ENCODE data around the gene PDCL2. TPM values are rescaled to one million over a fixed set of nuclear protein-coding genes. Genes with fewer than 3 reads are reported as not detected.

PDCL2 gene
- total and polyA plus RNA-seq, 3 experiments from 2014 or later: not detected

DNA sequence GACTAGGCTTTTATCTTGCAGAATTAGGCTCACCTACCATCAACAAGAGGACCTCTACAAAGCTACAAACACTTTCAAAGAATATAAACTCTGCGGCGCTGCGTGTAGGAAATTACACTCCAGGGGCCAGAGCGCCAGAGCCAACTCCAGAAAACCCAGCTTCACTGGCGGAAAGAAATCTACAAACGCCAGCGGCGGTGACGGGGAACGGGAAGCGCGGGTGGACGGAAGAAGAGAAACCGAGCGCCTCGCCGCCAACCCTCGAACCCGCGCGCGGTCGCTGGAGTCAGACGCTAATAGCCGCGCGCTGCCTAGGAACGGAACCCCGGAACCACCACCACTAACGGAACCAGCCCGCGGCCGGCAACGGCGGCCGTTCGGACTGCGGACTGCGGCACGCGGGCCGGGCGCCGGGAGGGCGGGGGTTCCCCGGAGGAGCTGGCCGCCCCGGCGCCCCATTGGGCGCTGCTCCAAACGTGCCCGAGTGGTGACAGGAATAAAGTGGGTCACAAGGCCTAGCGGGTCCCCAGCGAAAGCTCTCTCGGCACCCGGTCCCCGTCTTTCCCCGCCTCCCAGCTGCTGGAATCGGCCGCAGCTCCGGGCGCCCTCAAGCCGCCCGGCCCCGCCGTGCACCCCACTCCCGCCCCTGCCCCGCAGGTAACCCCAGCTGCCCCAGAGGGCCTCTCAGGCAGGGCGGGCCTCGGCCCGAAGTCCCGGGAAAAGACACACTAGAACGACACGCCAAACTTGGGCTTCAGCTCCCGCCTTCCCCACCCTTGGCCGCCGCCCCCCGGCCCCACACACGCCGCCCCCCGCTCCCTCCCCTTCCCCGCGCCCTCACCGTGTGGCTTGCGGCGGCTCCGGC is 46.2 kb downstream of the PDCL2 start:
- Histone ChIP-seq H3K4me1 (ENCODE audit: insufficient read depth, low read length) (peaks cover 6% of the 10 kb centered on the region), H3K27me3 (ENCODE audit: insufficient read depth, low read length, poor library complexity, severe bottlenecking) (no peaks in the 10 kb centered on the region), H3K36me3 (ENCODE audit: insufficient read depth, low read length) (no peaks in the 10 kb centered on the region), H3K9me3 (ENCODE audit: low read length) (no peaks in the 10 kb centered on the region), H3K27ac (ENCODE audit: low read depth, low read length) (peak overlapping the region; percentile 81), H3K4me3 (ENCODE audit: low read length) (peak overlapping the region; percentile 58)
- Mint-ChIP-seq H3K9me3 (no peaks in the 10 kb centered on the region), H3K27ac (peak overlapping the region; percentile 87 to 99 (median 94)), H3K36me3 (peaks cover 0 to 6% (median 0%) of the 10 kb centered on the region in 3 donors), H3K4me3 (peak overlapping the region; percentile 90 to 98 (median 95)), H3K27me3 (peaks cover 0 to 3% of the 10 kb centered on the region in 2 donors), H3K4me1 (peaks cover 31 to 58% (median 51%) of the 10 kb centered on the region in 3 donors)
- peak; percentile 58 to 75 (median 72) for DNase-seq
- ChIA-PET POLR2A (interaction anchor here (0.6 to 3.1 kb wide), 10 partner anchors 8 to 1432 kb away, joined by 3 to 21 read pairs (median 4); partner anchors contain the start of genes NOA1, REST, SRD5A3 and TMEM165), CTCF (interaction anchor here (0.8 to 2.6 kb wide), 9 partner anchors 8 to 451 kb away, joined by 3 to 12 read pairs (median 3); partner anchors contain the start of genes SRD5A3 and TMEM165)

DNA sequence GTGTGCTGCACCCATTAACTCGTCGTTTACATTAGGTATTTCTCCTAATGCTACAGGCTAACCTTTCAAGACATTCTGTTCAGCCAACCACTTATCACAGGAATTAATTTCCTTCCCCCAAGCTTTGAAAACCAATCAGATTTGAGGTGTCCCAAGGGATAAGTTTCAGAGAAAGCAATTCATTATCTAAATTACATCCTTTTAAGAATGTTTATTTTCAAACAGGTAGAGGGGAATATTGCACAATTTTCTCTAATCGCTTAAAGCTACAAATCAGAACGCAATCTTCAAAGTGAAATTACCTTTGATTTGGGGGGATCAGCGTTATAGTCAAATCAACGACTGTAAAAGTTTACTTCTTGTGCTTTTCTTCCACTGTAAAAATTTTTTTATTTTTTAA is 46.9 kb downstream of the PDCL2 start:
- POLR2A ChIA-PET: interaction anchor here (1.4 to 3.1 kb wide), 4 partner anchors 9 to 1363 kb away, joined by 5 to 21 read pairs (median 8); partner anchors contain the start of genes REST, SRD5A3 and TMEM165
- H3K9me3 Mint-ChIP-seq: no peaks in the 10 kb centered on the region
- H3K36me3 Mint-ChIP-seq: peaks cover 0 to 6% (median 0%) of the 10 kb centered on the region in 3 donors
- no peaks in the 10 kb centered on the region for H3K27me3 ChIP-seq (ENCODE audit: insufficient read depth, low read length, poor library complexity, severe bottlenecking)
- no peak for DNase-seq
- H3K4me1 ChIP-seq (ENCODE audit: insufficient read depth, low read length): peaks cover 6% of the 10 kb centered on the region
- peaks cover 0 to 3% of the 10 kb centered on the region in 2 donors for H3K27me3 Mint-ChIP-seq
- H3K4me1 Mint-ChIP-seq: peaks cover 33 to 58% (median 50%) of the 10 kb centered on the region in 3 donors
- peak overlapping the region; percentile 87 to 99 (median 94) for H3K27ac Mint-ChIP-seq
- H3K36me3 ChIP-seq (ENCODE audit: insufficient read depth, low read length): no peaks in the 10 kb centered on the region
- peak overlapping the region; percentile 58 for H3K4me3 ChIP-seq (ENCODE audit: low read length)
- CTCF ChIA-PET: interaction anchor here (1.1 to 2.6 kb wide), 5 partner anchors 9 to 199 kb away, joined by 3 to 12 read pairs (median 7); partner anchors contain the start of genes SRD5A3 and TMEM165
- peak overlapping the region; percentile 81 for H3K27ac ChIP-seq (ENCODE audit: low read depth, low read length)
- no peaks in the 10 kb centered on the region for H3K9me3 ChIP-seq (ENCODE audit: low read length)
- peak overlapping the region; percentile 90 to 98 (median 95) for H3K4me3 Mint-ChIP-seq

DNA sequence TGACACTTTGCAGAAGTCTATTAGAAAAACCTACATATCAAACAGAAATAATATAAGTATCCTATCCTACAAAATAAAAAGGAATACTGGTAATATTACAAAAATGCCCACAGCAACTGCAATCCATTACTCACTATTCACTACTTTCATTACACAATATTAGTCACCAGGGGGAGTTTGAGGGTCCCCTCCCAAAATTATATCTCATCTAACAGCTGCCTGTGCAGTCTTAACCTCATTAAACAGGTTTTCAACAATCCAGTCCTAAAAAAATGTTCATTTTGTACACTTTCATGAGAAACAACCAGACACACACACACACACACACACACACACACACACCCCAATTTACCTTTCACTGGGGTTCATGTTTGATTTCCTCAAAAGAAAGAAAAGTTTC is 48.2 kb downstream of the PDCL2 start:
- Histone ChIP-seq H3K4me1 (ENCODE audit: insufficient read depth, low read length) (peaks cover 14% of the 10 kb centered on the region), H3K4me3 (ENCODE audit: low read length) (no peak overlapping the region), H3K27me3 (ENCODE audit: insufficient read depth, low read length, poor library complexity, severe bottlenecking) (no peaks in the 10 kb centered on the region), H3K9me3 (ENCODE audit: low read length) (no peaks in the 10 kb centered on the region), H3K27ac (ENCODE audit: low read depth, low read length) (no peak overlapping the region), H3K36me3 (ENCODE audit: insufficient read depth, low read length) (no peaks in the 10 kb centered on the region)
- no peaks in the 10 kb centered on the region for H3K9me3 Mint-ChIP-seq
- H3K27ac Mint-ChIP-seq: peak overlapping the region in 6 of 8 donors; percentile 7 to 92 (median 35)
- H3K36me3 Mint-ChIP-seq: peaks cover 0 to 6% (median 0%) of the 10 kb centered on the region in 3 donors
- peak overlapping the region in 1 of 7 donors; percentile 90 for H3K4me3 Mint-ChIP-seq
- ChIA-PET POLR2A (no interaction called here), CTCF (no interaction called here)
- H3K27me3 Mint-ChIP-seq: peaks cover 0 to 3% of the 10 kb centered on the region in 2 donors
- DNase-seq: no peak
- peaks cover 37 to 68% (median 55%) of the 10 kb centered on the region in 3 donors for H3K4me1 Mint-ChIP-seq

DNA sequence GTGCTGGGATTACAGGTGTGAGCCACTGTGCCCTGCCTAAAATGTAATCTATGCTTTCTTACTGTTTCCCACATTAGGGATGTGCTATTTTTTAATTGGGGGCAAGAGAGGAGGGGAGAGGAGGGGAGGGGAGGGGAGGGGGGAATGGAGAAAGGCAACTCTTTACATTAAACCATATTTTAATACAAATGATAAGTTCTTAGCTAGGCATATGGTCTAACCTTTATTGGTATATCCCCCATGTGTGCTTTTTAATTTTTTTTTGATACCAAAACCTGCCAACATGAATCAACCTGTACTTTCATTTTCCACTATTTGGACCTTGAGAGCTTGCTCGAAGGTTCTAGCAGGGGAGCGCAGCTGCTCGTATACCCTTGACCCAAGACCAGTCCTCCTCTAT is 51.8 kb downstream of the PDCL2 start:
- Mint-ChIP-seq H3K4me3 (peak overlapping the region in 2 of 7 donors; percentile 20 to 54), H3K4me1 (peaks cover 44 to 77% (median 60%) of the 10 kb centered on the region in 3 donors), H3K36me3 (peaks cover 0 to 7% (median 0%) of the 10 kb centered on the region in 3 donors), H3K27me3 (no peaks in the 10 kb centered on the region), H3K9me3 (no peaks in the 10 kb centered on the region), H3K27ac (peak overlapping the region in 5 of 8 donors; percentile 20 to 46 (median 26))
- no peak overlapping the region for H3K27ac ChIP-seq (ENCODE audit: low read depth, low read length)
- H3K4me1 ChIP-seq (ENCODE audit: insufficient read depth, low read length): peaks cover 14% of the 10 kb centered on the region
- H3K36me3 ChIP-seq (ENCODE audit: insufficient read depth, low read length): no peaks in the 10 kb centered on the region
- DNase-seq: no peak
- no peaks in the 10 kb centered on the region for H3K27me3 ChIP-seq (ENCODE audit: insufficient read depth, low read length, poor library complexity, severe bottlenecking)
- CTCF ChIA-PET: no interaction called here
- POLR2A ChIA-PET: no interaction called here
- H3K9me3 ChIP-seq (ENCODE audit: low read length): no peaks in the 10 kb centered on the region
- no peak overlapping the region for H3K4me3 ChIP-seq (ENCODE audit: low read length)

DNA sequence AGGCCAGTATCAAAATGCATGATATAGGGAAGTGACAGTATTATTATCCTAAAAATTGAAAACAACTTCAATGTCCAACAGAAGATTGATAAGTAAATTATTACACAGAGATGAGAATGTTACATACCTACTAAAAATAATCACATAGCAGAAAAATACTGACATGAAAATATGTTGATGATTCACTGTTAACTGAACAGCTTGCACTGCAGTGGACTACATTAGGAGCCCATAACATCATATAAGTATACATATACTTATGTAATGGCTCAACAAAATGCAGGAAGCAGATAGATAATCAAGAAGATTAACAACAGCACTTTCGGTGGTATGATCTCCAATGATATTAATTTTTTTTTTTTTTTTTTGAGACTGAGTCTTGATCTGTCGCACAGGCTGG is 52.4 kb downstream of the PDCL2 start:
- Histone ChIP-seq H3K9me3 (ENCODE audit: low read length) (no peaks in the 10 kb centered on the region), H3K27me3 (ENCODE audit: insufficient read depth, low read length, poor library complexity, severe bottlenecking) (no peaks in the 10 kb centered on the region), H3K4me3 (ENCODE audit: low read length) (no peak overlapping the region), H3K4me1 (ENCODE audit: insufficient read depth, low read length) (peaks cover 14% of the 10 kb centered on the region), H3K27ac (ENCODE audit: low read depth, low read length) (no peak overlapping the region), H3K36me3 (ENCODE audit: insufficient read depth, low read length) (no peaks in the 10 kb centered on the region)
- Mint-ChIP-seq H3K27me3 (no peaks in the 10 kb centered on the region), H3K9me3 (no peaks in the 10 kb centered on the region), H3K4me3 (no peak overlapping the region), H3K4me1 (peaks cover 39 to 71% (median 54%) of the 10 kb centered on the region in 3 donors), H3K27ac (peak overlapping the region in 3 of 8 donors; percentile 36 to 41 (median 39)), H3K36me3 (peaks cover 0 to 7% (median 0%) of the 10 kb centered on the region in 3 donors)
- POLR2A ChIA-PET: no interaction called here
- DNase-seq: no peak
- CTCF ChIA-PET: no interaction called here

DNA sequence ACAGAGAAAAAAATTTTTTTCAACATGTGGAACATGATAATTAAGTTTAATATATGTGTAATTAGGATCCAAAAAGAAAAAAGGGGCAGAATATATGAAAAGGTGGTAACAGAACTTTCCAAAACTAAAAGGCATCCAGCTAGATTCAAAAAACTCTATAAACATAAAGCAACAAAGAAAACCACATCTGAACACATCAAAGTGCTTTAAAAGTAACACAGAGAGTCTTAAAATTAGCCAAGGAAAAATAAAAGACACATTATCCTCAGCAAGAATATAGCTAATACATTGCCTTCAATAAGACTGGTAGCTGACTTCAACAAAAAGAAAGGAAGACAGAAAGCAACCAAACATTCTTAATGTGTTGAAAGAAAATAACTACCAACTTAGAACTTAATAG is 53.5 kb downstream of the PDCL2 start:
- H3K4me3 ChIP-seq (ENCODE audit: low read length): no peak overlapping the region
- POLR2A ChIA-PET: no interaction called here
- no peaks in the 10 kb centered on the region for H3K36me3 ChIP-seq (ENCODE audit: insufficient read depth, low read length)
- H3K9me3 ChIP-seq (ENCODE audit: low read length): no peaks in the 10 kb centered on the region
- H3K27me3 Mint-ChIP-seq: no peaks in the 10 kb centered on the region
- no peaks in the 10 kb centered on the region for H3K27me3 ChIP-seq (ENCODE audit: insufficient read depth, low read length, poor library complexity, severe bottlenecking)
- H3K4me1 Mint-ChIP-seq: peaks cover 32 to 60% (median 43%) of the 10 kb centered on the region in 3 donors
- peaks cover 0 to 15% (median 0%) of the 10 kb centered on the region in 3 donors for H3K36me3 Mint-ChIP-seq
- H3K4me3 Mint-ChIP-seq: peak overlapping the region in 5 of 7 donors; percentile 22 to 37 (median 33)
- peaks cover 14% of the 10 kb centered on the region for H3K4me1 ChIP-seq (ENCODE audit: insufficient read depth, low read length)
- CTCF ChIA-PET: interaction anchor here (1.0 kb wide), 1 partner anchor 16 kb away, joined by 3 read pairs; no protein-coding TSS in a partner anchor
- H3K9me3 Mint-ChIP-seq: peaks cover 0 to 3% (median 0%) of the 10 kb centered on the region in 5 donors
- H3K27ac Mint-ChIP-seq: peak overlapping the region in 7 of 8 donors; percentile 10 to 88 (median 55)
- peak in 1 of 5 donors; percentile 22 for DNase-seq
- no peak overlapping the region for H3K27ac ChIP-seq (ENCODE audit: low read depth, low read length)

DNA sequence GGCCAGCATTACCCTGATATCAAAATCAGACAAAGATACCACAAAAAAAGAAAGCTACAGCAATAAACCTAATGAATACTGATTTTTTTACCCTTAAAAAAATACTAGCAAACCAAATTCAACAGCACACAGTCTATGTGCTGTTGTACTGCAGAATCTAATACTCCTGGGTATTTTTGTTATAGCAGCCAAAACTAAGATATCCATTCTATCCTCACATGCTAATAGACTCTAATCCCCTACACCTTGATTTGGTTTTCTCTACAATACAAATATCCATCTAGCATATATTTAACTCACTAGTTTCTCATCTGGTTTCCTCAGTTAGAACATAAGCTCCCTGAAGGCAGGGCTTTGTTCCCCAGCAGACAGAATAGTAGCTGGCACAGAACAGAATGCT is 57.7 kb downstream of the PDCL2 start:
- no peak overlapping the region for H3K27ac ChIP-seq (ENCODE audit: low read depth, low read length)
- ChIA-PET CTCF (interaction anchor here (1.9 kb wide), 1 partner anchor 188 kb away, joined by 5 read pairs; the partner anchor contains the start of gene SRD5A3), POLR2A (no interaction called here)
- Mint-ChIP-seq H3K4me1 (peaks cover 40 to 49% (median 43%) of the 10 kb centered on the region in 3 donors), H3K36me3 (peaks cover 13 to 46% (median 13%) of the 10 kb centered on the region in 3 donors), H3K9me3 (peaks cover 4 to 22% (median 6%) of the 10 kb centered on the region in 5 donors), H3K27me3 (no peaks in the 10 kb centered on the region), H3K4me3 (no peak overlapping the region), H3K27ac (no peak overlapping the region)
- no peaks in the 10 kb centered on the region for H3K27me3 ChIP-seq (ENCODE audit: insufficient read depth, low read length, poor library complexity, severe bottlenecking)
- no peak overlapping the region for H3K4me3 ChIP-seq (ENCODE audit: low read length)
- H3K9me3 ChIP-seq (ENCODE audit: low read length): no peaks in the 10 kb centered on the region
- no peaks in the 10 kb centered on the region for H3K36me3 ChIP-seq (ENCODE audit: insufficient read depth, low read length)
- no peak for DNase-seq
- H3K4me1 ChIP-seq (ENCODE audit: insufficient read depth, low read length): peaks cover 9% of the 10 kb centered on the region
